MV-4-11 (cell line): ENCODE results near the gene RNU1-3.
"Not testable (repeated sequence)": the region's sequence is repeated elsewhere in the genome, so short reads cannot be mapped to it uniquely, and the experiment has no call there.

Experiments
- DNase-seq: peaks from one replicate; lab custom pipeline; 2025; lab: John Stamatoyannopoulos, UW

Gene RNU1-3

DNA sequence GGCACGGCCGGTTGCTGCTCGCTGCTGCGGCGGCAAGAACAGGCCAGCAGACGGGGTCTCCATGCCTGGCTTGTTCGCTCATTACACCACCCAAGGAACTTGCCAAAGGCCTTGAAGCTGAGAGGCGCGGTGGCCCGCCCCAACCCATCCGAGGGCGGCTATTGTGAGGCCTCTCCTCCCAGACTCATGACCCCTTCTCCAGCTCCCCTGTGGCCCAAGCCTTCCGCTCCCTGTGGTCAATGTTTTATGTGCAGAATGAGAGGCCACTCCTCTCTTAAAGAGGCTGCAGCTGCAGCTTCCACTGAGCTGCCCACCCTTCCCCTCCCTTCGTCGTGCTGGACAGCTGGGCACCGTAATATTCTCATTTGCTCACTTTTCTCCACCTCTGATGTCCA, 27.6 kb upstream of the RNU1-3 start:
- DNase-seq: not testable (repeated sequence)

DNA sequence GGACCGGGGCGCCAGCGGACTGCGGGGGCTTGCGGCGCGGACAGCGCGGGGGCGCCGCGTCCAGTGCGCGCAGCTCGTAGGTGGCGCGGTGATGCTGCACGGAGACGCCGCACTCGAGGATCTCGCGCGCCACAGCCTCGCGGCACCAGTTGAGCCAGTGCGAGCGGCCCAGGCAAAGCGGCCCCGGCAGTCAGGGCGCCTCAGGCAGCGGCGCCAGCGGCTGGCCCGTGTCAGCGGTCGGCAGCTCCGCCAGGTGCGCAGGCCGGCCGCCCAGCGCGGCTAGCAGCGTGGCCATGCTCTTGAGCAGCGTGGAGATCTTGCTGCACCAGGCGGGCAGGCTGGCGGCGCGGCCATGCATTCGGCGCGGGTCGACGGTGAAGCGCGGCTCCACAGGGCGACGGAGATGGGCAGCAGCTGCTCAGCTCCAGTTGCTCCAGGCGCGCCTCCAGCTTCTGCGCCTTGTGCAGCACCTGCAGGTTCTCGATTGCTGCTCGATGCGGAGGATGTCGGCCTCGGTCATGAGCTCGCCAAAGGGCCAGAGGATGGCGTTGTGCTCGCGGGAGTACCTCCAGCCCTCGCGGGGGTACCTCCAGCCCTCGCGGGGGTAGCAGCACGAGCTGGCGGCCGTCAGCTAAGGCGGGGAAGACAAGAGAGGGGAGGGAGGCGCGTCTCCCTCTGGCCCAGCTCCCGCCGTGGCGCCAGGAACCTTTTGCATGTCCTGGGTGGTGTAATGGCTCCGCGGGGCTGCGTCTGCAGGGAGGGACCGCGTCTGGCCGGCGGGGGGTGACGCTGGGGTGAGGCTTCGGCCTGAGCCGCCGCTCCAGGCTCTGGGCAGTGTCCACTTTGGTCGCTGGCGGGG, 26.9 kb upstream of the RNU1-3 start:
- not testable (repeated sequence) for DNase-seq

DNA sequence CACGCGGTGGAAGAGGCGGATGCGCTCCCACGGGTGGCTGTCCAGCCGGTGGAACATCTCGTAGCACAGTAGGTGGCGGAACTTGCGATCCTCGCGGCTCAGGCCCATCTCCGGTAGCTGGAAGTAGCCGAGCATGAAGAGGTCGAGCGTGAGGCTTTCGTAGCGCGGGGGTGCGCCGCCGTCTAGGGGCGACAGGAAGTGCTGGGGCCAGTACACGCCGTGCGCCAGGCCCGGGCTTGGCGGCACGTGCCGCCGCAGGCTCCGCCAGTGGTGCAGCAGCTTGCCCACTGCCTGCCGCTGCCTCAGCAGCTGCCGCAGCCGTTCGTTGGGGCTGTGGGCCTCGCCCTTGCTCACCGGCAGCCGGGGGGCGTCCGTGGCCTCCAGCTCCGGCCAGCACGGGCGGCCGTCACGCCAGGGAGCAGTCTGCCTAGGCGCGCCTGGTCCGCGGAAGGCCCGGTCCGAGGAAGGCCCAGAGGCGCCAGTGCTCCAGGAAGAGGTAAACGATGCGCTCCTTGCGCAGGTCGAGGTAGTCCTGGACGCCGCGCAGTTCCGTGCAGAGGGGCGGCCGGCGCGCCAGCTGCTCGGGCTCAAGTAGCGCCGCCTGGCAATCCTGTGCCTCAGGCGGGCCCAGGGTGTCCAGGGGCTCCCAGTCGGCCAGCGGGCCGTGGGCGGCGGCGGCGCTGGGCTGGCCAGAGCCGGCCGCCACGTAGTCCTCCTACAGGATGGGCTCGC, 26.1 kb upstream of the RNU1-3 start:
- DNase-seq: not testable (repeated sequence)

DNA sequence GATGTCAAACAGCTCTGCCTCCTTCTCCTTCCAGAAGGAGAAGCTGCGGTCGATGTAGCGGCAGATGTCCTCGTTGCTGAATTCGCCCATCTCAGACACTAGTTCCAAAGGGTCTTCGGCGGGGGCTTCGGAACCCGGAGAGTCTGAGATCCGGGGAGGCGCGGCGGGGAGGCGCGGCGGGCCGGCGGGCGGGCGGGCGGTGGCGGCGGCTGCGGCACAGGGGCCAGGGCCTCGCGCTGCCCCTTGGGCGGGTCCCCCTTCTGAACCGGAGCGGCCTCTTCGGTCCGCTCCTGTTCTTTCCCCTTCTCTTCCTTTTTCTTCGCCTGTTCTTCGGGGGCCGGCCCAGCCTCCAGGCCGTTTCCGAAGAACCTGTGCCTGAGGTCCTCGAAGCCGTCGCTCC, 25.5 kb upstream of the RNU1-3 start:
- DNase-seq: not testable (repeated sequence)

DNA sequence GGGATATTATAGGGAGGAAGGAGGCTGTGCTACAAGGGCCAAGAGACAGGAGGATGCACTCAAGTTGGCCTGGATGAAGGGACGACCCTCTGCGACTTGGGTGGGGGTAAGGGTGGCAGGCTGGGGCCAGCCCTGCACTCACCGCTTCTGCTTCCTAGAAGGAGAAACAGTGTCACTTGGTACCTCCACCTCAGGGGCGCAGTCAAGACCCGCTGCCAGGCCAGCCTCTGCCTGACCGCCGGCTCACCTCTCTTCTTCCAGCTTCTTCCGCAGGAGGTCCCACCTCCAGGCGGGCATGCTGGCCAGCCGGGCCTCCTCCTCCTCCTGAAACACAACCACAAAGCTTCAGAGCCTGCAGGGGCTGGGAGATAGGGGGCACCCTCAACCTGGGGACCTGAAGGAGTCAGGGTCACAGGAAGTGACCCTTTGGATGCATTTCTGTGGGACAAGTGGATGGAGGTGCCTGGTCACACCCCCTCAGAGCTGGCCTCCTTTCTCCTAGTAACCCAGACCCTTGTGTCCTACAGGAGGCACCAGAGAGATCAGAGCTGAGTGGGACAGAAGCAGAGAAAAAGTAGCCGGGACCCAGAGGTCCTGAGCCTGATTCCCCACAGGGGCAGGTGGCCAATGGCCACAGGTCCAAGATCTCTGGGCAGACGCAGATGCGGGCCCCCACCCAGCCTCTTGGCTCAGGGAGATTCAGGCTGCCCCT, 24.4 kb upstream of the RNU1-3 start:
- not testable (repeated sequence) for DNase-seq

DNA sequence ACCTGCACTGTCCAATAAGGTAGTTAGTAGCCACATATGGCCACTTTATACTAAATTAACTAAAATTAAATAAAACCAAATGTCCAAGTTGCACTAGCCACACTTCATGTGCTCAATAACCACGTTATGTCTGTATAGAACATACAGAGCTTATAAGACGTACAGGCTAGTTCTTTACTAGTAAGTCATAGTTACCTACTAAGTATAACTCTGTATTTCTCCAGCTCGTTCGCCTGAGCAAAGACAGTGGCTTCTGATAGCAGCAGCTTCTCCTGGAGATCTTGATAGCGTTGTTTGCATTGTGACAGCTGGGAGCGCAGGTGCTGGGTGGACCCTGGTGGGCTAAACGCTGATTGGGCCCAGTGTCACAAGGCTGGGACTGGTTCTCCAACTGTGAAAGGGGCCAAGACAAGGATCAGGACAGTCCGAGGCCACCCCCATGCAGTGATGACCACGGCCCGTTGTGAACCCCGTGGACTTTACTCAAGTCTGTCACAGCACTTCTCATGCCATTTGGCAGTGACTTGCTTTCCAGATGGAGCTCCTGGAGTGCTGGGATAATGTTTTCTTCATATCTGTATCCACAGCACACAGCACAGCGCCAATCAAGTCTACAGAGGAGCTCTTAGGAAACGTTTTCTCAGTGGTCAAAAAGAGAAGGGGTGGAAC, 20.5 kb upstream of the RNU1-3 start:
- DNase-seq: not testable (repeated sequence)

DNA sequence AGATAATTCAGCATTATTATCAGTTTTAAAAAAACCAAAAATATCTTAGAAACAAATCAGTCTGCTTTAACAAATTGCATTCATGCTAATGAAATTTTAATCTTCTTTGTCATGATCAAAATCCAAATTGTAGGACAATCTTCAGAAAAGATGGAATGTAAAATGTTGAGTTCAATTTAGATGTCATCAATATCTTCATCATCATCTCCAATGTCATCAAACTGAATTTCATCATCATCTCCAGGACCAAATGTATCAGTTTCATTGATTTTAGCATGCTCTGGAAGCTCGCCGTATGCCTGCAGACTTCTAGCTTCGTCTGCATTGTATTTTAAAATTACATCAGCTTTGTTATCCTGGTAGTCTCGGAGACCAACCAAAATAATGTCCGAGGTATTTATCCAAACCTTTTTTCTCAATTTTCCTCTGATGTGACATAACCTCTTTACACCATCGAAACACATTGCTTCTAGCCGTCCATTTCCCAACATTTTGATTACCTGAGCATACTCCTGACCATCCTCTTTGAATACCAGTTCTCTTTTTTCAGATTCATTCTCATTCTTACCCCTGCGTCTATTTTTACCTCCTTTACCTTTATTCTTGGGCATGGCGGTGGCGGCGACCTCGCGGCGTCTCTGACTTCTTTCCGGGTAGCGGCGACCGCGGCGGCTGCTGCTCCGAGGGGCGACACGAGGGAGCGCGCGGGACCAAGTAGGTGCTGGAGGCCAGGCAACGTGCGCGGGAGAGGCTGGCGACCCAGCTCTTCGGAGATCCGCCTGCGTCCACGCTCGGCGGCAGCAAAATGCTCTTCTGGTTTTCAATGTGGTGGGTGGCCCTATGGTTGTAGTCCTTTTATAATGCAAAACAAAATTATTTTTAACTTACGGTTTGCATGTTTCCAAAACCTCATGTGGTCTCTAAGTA, 19.0 kb upstream of the RNU1-3 start:
- not testable (repeated sequence) for DNase-seq

DNA sequence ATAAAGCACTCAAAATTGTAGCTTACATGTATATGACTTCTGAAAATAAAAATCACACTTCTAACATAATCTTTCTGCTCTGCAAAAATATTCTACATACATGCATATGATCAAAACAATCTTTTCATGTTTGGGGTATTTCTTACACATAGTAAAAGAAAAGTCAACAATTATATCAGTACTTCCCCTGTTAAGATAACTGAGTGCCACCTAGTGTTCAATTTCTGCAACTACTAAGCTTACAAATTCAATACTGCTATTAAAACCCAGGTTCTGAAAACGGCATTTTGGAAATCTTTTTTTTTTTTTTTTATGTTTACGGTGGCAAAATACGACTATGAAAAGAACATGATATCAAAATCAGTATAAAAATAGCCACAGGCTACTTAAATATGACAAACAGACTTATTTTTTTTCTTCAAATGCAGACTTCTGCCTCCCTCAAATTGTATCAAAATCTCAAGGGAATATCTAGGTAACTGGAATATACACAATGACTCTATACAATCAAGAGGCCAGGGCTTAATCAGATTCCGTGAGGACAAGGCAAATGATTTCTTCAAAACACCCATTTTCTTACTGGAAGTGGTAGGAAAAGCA, 18.1 kb upstream of the RNU1-3 start:
- DNase-seq: peak; percentile 0

DNA sequence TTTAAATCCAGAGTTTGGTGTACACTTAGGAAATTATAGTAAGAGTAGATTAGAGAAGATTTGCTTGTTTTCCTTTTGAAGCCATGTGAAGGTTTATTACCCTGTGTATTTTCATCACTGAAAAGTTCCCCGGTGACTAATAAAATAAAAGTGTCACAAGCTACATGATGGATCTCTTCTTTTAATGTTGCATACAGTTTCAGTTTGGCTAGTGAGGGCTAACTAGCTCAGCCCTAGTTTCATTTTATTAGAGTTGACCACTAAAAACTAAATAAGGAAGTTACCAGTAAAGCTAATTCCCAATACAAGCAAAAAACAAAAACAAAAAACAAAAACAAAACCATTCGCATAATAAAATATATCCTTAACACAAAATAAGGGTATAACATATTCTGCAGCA, 17.4 kb upstream of the RNU1-3 start:
- DNase-seq: not testable (repeated sequence)

DNA sequence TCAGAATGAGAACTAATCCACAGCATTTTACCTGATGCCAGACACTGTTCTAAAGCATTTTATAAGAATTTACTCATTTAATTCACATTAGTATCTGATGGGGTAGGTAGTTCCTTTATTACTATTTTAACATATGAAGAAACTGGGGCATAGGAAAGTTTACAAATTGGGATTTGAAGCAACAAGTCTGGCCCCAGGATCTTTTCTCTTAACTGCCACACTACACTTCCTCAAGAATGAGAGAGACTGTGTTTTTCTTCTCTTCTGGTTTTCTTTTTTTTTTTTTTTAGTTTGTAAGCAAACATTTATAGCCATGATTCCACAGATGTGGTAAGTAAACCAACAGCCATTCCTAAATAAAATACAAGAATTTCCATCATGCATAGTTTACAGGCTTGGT, 16.1 kb upstream of the RNU1-3 start:
- not testable (repeated sequence) for DNase-seq

DNA sequence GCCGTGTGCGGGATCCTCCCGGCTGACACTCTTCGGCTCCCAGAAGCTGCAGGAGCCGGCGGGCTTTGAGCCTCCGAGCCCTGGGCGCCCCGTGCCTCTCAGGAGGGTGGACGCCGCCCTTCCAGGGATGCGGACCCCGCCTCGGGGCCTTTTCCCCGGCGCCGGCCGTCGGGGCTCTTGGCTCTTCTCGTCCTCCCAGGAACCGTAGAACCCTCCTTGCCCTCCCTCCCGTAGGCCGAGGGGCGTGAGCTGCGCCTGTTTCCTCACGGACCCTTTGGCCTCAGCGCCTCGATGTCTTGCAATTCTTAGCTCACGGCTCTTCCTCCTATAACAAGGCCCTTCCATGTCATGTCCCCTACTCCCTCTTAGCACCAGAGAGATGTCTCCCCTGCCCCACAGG, 13.6 kb upstream of the RNU1-3 start:
- DNase-seq: not testable (repeated sequence)

DNA sequence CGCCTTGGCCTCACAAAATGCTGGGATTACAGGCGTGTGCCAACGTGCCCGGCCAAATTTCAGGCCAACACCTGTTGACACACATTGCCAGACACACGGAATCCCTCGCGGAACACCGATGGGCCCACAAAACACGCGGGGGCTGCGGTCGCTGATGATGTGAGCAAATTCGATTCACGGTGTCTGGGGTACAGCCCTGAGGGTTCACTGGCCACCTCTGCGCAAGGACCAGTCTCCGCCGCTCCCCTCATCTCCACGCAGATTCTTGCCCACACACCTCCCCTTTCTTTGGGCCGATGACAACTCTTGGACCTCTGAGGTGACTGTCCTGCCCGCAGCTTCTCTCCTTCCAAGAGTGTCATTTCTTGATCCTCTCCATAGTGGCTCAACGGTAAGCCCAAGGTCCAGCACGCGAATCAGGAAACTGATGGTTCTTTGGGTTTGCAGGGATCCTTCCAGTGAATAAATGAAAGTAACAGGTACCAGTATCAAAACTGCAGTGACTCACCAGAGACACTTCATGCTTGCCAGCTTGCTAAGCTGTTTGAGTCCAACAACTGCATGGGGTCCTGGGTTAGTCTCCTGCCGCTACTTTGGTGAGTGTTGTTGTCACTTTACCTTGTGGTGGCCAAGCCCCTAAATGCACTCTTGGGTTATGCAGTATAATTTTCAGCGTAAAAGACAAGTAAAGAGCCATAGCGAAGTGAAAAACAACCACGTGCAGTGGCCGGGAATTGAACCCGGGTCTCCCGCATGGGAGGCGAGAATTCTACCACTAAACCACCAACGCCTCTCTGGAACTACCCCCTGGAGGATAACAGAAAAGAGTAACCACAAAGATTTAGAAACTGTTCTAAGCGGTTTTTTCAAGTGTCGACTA, 11.0 kb upstream of the RNU1-3 start:
- peak; percentile 92 for DNase-seq

DNA sequence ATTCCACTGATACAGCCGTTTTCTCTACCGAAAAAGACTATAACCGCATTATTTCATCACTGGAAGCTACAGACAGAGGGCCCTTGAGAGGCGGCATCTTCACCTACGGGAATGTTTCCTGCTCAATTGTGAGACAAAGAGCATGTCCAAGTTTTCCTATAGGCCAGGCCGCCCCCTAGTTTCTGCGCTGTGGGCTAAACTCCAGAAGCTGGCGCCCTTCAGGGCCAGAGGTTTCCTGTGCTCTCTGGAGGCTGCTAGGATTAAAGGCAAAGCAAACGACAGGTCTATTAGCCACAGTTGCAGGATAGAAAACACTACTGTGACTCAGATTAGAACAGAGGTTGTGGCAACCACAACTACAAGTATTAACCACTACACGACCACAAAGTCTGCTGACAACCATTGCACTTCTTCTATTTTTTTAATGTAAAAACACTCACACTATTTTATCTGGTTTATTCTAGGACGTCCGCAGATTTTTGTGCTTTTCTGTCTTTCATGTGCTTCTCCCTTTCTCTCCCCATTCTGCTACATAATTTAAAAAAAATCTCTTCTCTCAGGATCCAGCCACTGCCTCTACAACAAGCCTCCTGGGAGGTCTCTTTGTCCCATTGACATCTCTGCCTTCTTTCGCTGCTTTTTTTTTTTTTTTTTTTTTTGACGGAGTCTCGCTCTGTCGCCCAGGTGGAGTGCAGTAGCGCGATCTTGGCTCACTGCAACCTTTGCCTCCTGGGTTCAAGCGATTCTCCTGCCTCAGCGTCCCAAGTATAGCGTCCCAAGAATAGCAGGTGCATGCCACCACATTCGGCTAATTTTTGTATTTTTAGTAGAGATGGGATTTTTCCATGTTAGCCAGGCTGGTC, 10.1 kb upstream of the RNU1-3 start:
- peak; percentile 89 for DNase-seq

DNA sequence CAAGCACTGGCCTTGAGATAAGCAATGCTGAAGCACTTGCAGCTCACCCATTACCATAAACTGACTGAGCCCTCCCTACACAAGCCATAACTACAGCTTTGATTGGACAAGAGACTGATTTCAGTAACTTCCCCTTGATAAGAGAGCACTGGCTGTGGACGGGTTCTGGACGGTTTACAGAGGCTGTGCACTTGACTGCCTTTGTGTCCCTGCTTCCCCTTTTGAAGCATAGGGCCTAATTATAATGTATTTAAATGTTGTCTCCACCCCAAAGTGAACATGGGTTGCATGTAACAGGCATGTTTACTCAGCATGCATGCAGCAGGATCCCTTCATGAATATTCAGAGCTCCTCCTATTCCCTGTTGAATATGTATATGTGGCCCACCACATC, 8.4 kb upstream of the RNU1-3 start:
- not testable (repeated sequence) for DNase-seq

DNA sequence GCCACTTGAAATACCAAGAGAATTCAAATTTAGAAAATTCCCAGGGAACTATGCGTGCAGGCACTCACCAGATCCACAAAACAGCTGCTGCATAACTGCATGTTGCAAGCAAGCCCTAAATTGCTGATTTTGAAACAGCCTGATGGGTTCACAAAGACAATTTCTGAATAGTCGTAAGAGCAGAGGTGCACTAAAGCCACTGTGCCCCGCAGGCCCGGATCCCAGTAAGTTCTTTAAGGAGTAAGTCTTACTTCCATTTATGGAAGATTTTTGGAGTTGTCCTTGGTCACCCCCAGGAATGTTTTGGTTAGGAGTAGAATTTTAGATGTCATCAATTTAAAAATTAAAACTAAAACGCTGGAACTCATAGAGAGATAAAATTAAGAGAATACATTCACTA, 7.2 kb upstream of the RNU1-3 start:
- DNase-seq: not testable (repeated sequence)

DNA sequence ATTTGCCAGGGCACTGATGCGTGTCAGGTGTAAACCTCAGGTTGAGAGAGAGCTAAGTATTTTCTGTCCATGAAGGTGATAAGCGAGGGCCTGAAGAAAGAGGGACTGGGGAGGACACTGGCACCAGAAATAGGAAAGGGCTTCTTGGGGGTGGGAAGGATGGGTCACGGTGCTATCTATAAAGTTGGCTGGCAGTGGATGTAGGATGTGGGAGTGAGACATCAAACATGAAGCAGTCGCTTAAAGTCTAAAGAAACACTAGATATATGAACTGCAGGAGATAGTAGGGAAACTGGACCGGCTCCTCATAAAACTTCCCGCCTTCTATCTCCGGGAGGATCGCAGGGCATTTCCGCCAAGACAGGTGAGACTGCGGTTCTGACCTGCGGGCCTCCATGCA, 912 bp downstream of the RNU1-3 start:
- not testable (repeated sequence) for DNase-seq

DNA sequence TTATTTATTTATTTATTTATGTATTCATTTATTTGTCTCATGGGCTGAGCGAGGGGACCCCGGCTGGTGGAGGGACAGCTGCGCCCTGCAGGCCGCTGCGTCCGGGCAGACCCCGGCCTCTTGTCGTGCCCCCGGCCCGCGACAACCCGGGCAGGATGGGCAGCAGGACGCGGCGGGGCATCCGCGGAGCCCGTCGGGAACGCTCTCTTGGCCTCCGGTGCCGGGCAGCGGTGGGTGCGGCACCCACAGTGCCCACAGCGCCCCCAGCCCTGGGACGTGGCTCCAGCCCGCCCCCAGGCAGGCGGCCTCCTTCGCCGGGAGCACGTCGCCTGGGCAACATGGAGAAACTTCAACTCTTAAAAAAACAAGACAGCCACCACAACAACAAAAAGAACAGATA, 8.5 kb downstream of the RNU1-3 start:
- DNase-seq: not testable (repeated sequence)

DNA sequence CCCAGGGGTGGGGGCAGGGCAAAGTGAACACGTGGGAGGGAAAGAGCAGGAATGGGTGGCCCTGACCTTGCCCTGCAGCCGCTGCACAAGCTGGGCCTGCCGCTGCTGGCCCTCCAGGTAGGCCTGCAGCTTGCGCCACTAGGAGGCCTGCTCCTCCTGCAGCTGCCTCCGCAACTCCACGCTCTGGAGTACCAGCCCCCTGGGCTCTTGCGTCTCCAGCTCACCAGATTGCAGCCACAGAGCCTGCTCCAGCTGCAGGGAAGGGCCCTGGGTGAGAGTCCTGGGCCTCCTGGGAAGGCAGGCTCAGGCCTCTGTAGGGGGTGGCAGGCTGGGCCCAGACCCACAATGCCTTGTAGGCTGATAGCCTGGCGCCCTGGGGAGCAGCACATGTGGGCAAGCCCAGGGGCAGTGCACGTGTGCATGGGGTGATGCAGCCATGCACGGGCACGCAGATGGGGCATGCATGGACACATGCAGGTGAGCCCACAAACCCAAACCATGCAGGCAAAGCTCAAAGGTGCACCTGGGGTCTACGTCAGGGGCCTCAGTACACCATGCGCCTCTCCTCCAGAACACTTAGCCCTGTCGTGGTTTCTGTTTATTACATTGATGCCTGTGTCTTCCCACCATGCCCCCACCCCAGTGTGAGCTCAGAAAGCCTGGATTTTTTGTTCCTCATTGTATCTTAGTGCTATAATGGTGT, 9.6 kb downstream of the RNU1-3 start:
- not testable (repeated sequence) for DNase-seq
